Measurements from ENCODE around the gene CYB561A3. TPM values are rescaled to one million over a fixed set of nuclear protein-coding genes. Genes with fewer than 3 reads are reported as not detected.

The CYB561A3 gene
- total RNA-seq, 1 donor from 2014 or later = 12.1 TPM

DNA sequence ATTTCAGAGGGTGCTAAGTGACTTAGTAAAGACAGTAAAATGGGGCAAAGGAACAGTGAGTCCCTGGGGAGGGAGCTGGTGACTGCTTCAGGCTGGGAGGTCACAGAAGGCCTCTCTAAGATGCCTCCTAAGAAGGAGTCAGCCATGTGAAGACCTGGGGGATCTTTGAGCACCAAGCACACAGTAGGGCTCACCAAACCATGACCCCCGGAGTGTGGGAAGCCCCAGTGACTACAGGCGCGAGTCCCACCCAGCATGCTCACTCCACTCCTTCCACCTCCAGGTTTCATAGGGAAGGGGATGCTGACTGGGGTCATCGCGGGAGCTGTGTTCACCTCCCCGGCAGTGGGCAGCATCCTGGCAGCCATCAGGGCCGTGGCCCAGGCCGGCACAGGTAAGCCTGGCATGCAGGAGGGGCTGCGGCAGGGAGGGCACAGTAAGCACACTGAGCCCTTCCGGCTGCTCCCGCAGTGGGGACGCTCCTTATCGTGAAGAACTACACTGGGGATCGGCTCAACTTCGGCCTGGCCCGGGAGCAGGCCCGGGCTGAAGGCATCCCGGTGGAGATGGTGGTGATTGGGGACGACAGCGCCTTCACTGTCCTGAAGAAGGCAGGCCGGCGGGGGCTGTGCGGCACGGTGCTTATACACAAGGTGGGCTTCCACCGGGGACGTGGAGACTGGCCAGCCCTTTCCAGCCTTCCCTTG is 22.7 kb downstream of the CYB561A3 start:
- Mint-ChIP-seq H3K27me3 (ENCODE audit: insufficient read depth, low read depth) (peaks cover 2% of the 10 kb centered on the region), H3K4me3 (no peak overlapping the region), H3K36me3 (peaks cover 14% of the 10 kb centered on the region), H3K27ac (no peak overlapping the region), H3K4me1 (peaks cover 14% of the 10 kb centered on the region), H3K9me3 (no peaks in the 10 kb centered on the region)
- Histone ChIP-seq H3K4me1 (peaks cover under 1% of the 10 kb centered on the region), H3F3A (ENCODE audit: low read depth) (peaks cover 18% of the 10 kb centered on the region), H3K27me3 (no peaks in the 10 kb centered on the region), H3K79me2 (ENCODE audit: low read depth) (peaks cover 4% of the 10 kb centered on the region), H4K20me1 (ENCODE audit: low read depth) (no peaks in the 10 kb centered on the region), H2AFZ (replicated peaks) (no peak overlapping the region), H3K36me3 (no peaks in the 10 kb centered on the region), H3K4me3 (no peak overlapping the region), H3K9ac (no peak overlapping the region), H3K27ac (no peak overlapping the region), H3K9me3 (ENCODE audit: low read depth) (no peaks in the 10 kb centered on the region), H3K4me2 (no peak overlapping the region)
- DNase-seq (ENCODE audit: low spot score) = no peak
- TF ChIP-seq EZH2phosphoT487 (IDR thresholded peaks at IDR 0.05) (no peak), EZH2 (IDR thresholded peaks at IDR 0.05) (no peak)
- TF ChIP-seq, protein P1, sequence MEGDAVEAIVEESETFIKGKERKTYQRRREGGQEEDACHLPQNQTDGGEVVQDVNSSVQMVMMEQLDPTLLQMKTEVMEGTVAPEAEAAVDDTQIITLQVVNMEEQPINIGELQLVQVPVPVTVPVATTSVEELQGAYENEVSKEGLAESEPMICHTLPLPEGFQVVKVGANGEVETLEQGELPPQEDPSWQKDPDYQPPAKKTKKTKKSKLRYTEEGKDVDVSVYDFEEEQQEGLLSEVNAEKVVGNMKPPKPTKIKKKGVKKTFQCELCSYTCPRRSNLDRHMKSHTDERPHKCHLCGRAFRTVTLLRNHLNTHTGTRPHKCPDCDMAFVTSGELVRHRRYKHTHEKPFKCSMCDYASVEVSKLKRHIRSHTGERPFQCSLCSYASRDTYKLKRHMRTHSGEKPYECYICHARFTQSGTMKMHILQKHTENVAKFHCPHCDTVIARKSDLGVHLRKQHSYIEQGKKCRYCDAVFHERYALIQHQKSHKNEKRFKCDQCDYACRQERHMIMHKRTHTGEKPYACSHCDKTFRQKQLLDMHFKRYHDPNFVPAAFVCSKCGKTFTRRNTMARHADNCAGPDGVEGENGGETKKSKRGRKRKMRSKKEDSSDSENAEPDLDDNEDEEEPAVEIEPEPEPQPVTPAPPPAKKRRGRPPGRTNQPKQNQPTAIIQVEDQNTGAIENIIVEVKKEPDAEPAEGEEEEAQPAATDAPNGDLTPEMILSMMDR (IDR thresholded peaks at IDR 0.05) = no peak

DNA sequence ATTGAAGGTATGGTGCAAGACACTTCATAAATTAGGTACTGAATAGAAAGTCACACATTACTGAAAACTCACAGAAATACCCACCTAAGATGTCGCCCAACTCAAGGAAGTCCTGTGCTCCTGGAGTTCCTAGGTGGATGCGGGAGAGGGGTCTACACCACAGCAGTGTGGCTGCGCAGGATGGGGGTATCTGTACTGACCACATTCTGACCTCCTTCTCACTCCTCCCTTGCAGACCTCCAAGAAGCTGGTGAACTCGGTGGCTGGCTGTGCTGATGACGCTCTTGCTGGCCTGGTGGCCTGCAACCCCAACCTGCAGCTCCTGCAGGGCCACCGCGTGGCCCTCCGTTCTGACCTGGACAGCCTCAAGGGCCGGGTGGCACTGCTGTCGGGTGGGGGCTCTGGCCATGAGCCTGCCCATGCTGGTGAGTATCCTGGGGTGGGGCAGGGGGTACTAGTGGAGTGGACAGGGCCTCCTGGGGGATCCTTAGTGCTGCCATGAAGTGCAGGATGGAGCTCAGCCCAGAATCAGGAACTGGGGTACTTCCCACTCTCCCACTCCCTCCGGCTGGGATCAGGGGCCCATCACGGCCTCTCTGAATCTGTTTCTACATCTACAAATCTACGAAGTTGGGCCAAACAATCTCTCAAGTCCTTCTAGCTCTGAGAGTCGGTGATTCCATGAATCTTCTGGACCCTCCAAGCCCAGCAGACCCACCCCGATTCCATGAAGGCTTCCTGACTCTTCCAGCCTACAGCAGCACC is 23.8 kb downstream of the CYB561A3 start:
- peaks cover 2% of the 10 kb centered on the region for H3K27me3 Mint-ChIP-seq (ENCODE audit: insufficient read depth, low read depth)
- no peak overlapping the region for H3K27ac Mint-ChIP-seq
- H3K9me3 Mint-ChIP-seq = no peaks in the 10 kb centered on the region

DNA sequence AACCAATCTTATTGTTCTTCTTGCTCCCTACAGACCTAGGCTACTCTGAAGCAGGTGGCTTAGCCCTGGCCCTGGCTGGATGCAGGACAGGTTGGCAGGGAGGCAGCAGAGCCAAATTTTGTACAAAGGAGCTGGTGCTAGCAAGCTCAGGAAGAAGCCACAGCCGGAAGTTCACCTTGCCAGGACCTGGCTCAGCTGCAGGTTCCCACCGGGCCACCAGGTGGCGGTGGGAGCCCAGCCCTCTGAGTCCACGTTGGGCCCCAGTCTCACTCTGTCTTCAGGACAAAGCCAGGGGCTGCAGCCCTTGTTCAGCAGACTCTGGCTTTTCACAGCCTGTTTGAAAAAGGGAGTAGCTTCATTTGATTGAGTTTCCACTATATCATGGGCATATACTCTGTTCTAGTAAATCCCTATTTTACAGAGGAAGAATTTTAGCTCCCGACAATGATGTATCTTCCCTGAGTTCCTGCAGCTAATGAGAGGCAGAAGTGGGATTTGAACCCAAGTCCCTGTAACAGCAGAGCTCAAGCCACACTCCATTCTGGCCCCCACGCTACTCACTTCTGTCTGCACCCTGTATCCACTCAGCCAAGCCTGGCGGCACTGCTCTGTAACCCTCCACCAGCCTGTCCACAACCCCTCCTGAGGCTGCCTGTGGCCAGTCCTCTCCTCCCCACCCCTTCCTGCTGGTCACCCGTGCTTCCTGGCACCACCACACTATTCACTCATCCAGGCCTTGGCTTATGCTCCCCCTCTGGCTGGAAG is 25.3 kb downstream of the CYB561A3 start:
- no peaks in the 10 kb centered on the region for H3K9me3 ChIP-seq (ENCODE audit: low read depth)
- no peak overlapping the region for H3K27ac ChIP-seq
- peaks cover 9% of the 10 kb centered on the region for H4K20me1 ChIP-seq (ENCODE audit: low read depth)
- peak overlapping the region; percentile 80 for H2AFZ ChIP-seq (replicated peaks)
- peaks cover 11% of the 10 kb centered on the region for H3K4me1 ChIP-seq
- no peak overlapping the region for H3K4me3 ChIP-seq
- peaks cover 26% of the 10 kb centered on the region for H3K79me2 ChIP-seq (ENCODE audit: low read depth)
- no peaks in the 10 kb centered on the region for H3K27me3 ChIP-seq
- peak; percentile 92 for DNase-seq (ENCODE audit: low spot score)
- Mint-ChIP-seq H3K27ac (peak overlapping the region; percentile 91), H3K36me3 (peaks cover 13% of the 10 kb centered on the region), H3K4me1 (peaks cover 32% of the 10 kb centered on the region), H3K27me3 (ENCODE audit: insufficient read depth, low read depth) (peaks cover 2% of the 10 kb centered on the region), H3K9me3 (no peaks in the 10 kb centered on the region), H3K4me3 (no peak overlapping the region)
- H3K36me3 ChIP-seq = no peaks in the 10 kb centered on the region
- TF ChIP-seq, protein P1 (IDR thresholded peaks at IDR 0.05) = peak; percentile 94
- TF ChIP-seq EZH2 (IDR thresholded peaks at IDR 0.05) = no peak
- peak overlapping the region; percentile 9 for H3K9ac ChIP-seq
- peak overlapping the region; percentile 39 for H3K4me2 ChIP-seq
- peaks cover 25% of the 10 kb centered on the region for H3F3A ChIP-seq (ENCODE audit: low read depth)

More for the DNA sequence above, 23.8 kb downstream of the CYB561A3 start:
- no peak for DNase-seq (ENCODE audit: low spot score)
- peaks cover 20% of the 10 kb centered on the region for H3K4me1 Mint-ChIP-seq
- no peak overlapping the region for H3K9ac ChIP-seq
- H3K9me3 ChIP-seq (ENCODE audit: low read depth) = no peaks in the 10 kb centered on the region
- no peaks in the 10 kb centered on the region for H3K36me3 ChIP-seq
- no peak for TF ChIP-seq EZH2phosphoT487 (IDR thresholded peaks at IDR 0.05)
- TF ChIP-seq, protein P1 (IDR thresholded peaks at IDR 0.05) = no peak
- no peak for TF ChIP-seq EZH2 (IDR thresholded peaks at IDR 0.05)
- peaks cover 25% of the 10 kb centered on the region for H3F3A ChIP-seq (ENCODE audit: low read depth)
- H3K4me3 Mint-ChIP-seq = no peak overlapping the region
- H3K36me3 Mint-ChIP-seq = peaks cover 16% of the 10 kb centered on the region
- H3K27me3 ChIP-seq = no peaks in the 10 kb centered on the region
- H3K79me2 ChIP-seq (ENCODE audit: low read depth) = peaks cover 11% of the 10 kb centered on the region
- peaks cover 3% of the 10 kb centered on the region for H3K4me1 ChIP-seq
- no peak overlapping the region for H2AFZ ChIP-seq (replicated peaks)
- no peak overlapping the region for H3K27ac ChIP-seq
- H4K20me1 ChIP-seq (ENCODE audit: low read depth) = no peaks in the 10 kb centered on the region
- no peak overlapping the region for H3K4me2 ChIP-seq
- H3K4me3 ChIP-seq = no peak overlapping the region
